Inflammatory macrophage (primary cell): ENCODE measurements around the gene ZNF580.

Experiments
- DNase-seq, 2 donors: peaks; one replicate each; pipeline ENCODE4 v3.0.0-alpha.2; 2020 to 2022

ZNF580 gene

GRCh38 chr19:55679343-55680257 lies 38.8 kb downstream of the ZNF580 start:
- DNase-seq, result no peak

- DNase-seq, result no peak
These were observed 39.7 kb downstream of the ZNF580 start for GRCh38 chr19:55680339-55681130.

- DNase-seq, result no peak
These were observed 40.6 kb downstream of the ZNF580 start for GRCh38 chr19:55681131-55682092.

- no peak for DNase-seq
These were observed 42.9 kb downstream of the ZNF580 start for GRCh38 chr19:55683449-55684261.

- DNase-seq, result no peak
These were observed 44.3 kb downstream of the ZNF580 start for GRCh38 chr19:55684946-55685681.

GRCh38 chr19:55685776-55686175 lies 45.0 kb downstream of the ZNF580 start:
- DNase-seq, result no peak

- no peak for DNase-seq
These were observed 45.7 kb downstream of the ZNF580 start for GRCh38 chr19:55686311-55687050.

- no peak for DNase-seq
These were observed 46.7 kb downstream of the ZNF580 start for GRCh38 chr19:55687281-55688201.

- DNase-seq, result no peak
These were observed 47.8 kb downstream of the ZNF580 start for GRCh38 chr19:55688422-55689218.

GRCh38 chr19:55689411-55690108 lies 48.8 kb downstream of the ZNF580 start:
- no peak for DNase-seq

GRCh38 chr19:55690109-55690768 lies 49.4 kb downstream of the ZNF580 start:
- no peak for DNase-seq

GRCh38 chr19:55690769-55691545 lies 50.2 kb downstream of the ZNF580 start:
- no peak for DNase-seq

GRCh38 chr19:55691561-55692481 lies 51.0 kb downstream of the ZNF580 start:
- DNase-seq, result no peak

GRCh38 chr19:55692681-55693081 lies 51.9 kb downstream of the ZNF580 start:
- DNase-seq, result no peak
